KG1 (cell line): Measurements from ENCODE around the gene GALNT13.

ENCODE experiments used
- DNase-seq: peaks from one replicate; lab custom pipeline; 2025; lab: John Stamatoyannopoulos, UW

The GALNT13 gene

GRCh38 chr2:154306266-154306970 lies 434.7 kb downstream of the GALNT13 start:
- no peak for DNase-seq

GRCh38 chr2:154307007-154307406 lies 435.3 kb downstream of the GALNT13 start:
- no peak for DNase-seq

GRCh38 chr2:154324601-154325000 lies 452.9 kb downstream of the GALNT13 start:
- no peak for DNase-seq

- no peak for DNase-seq
These were observed 457.8 kb downstream of the GALNT13 start for GRCh38 chr2:154329510-154329909.

GRCh38 chr2:154331784-154332183 lies 460.1 kb downstream of the GALNT13 start:
- no peak for DNase-seq

- DNase-seq: no peak
These were observed 464.5 kb downstream of the GALNT13 start for GRCh38 chr2:154336201-154336600.

GRCh38 chr2:154338352-154338967 lies 466.7 kb downstream of the GALNT13 start:
- no peak for DNase-seq

- no peak for DNase-seq
These were observed 471.6 kb downstream of the GALNT13 start for GRCh38 chr2:154343282-154343681.

GRCh38 chr2:154350911-154351310 lies 479.2 kb downstream of the GALNT13 start:
- DNase-seq: no peak

GRCh38 chr2:154361276-154361675 lies 489.6 kb downstream of the GALNT13 start:
- no peak for DNase-seq

- DNase-seq: no peak
These were observed 496.4 kb downstream of the GALNT13 start for GRCh38 chr2:154368153-154368552.

- DNase-seq: no peak
These were observed 499.2 kb downstream of the GALNT13 start for GRCh38 chr2:154370873-154371272.

- DNase-seq: no peak
These were observed 502.7 kb downstream of the GALNT13 start for GRCh38 chr2:154374416-154374815.

- DNase-seq: peak; percentile 9
These were observed 503.8 kb downstream of the GALNT13 start for GRCh38 chr2:154375579-154375931.

GRCh38 chr2:154381931-154382794 lies 510.4 kb downstream of the GALNT13 start:
- no peak for DNase-seq

GRCh38 chr2:154386186-154386585 lies 514.5 kb downstream of the GALNT13 start:
- DNase-seq: no peak

GRCh38 chr2:154391051-154391450 lies 519.3 kb downstream of the GALNT13 start:
- DNase-seq: no peak

GRCh38 chr2:154392256-154392655 lies 520.5 kb downstream of the GALNT13 start:
- DNase-seq: no peak

GRCh38 chr2:154394600-154394999 lies 522.9 kb downstream of the GALNT13 start:
- no peak for DNase-seq

- DNase-seq: no peak
These were observed 529.0 kb downstream of the GALNT13 start for GRCh38 chr2:154400563-154401290.

GRCh38 chr2:154402213-154402612 lies 530.5 kb downstream of the GALNT13 start:
- no peak for DNase-seq

GRCh38 chr2:154403242-154403790 lies 531.6 kb downstream of the GALNT13 start:
- no peak for DNase-seq
